ENCODE data around the gene PRR15L. TPM values are rescaled to one million over a fixed set of nuclear protein-coding genes. Genes with fewer than 3 reads are reported as not detected.

PRR15L gene
- total RNA-seq, 4 donors from 2014 or later = 0.49 TPM; not detected in 3

- no peak for TF ChIP-seq CTCF (IDR thresholded peaks at IDR 0.05; ENCODE audit: low read depth)
Measured at GRCh38 chr17:47915776-47916398, 41.8 kb downstream of the PRR15L start.

GRCh38 chr17:47914306-47914948 lies 43.3 kb downstream of the PRR15L start:
- TF ChIP-seq CTCF (IDR thresholded peaks at IDR 0.05; ENCODE audit: low read depth) = no peak

- TF ChIP-seq CTCF (IDR thresholded peaks at IDR 0.05; ENCODE audit: low read depth) = no peak
Measured at GRCh38 chr17:47913050-47913449, 44.6 kb downstream of the PRR15L start.

- no peak for TF ChIP-seq CTCF (IDR thresholded peaks at IDR 0.05; ENCODE audit: low read depth)
Measured at GRCh38 chr17:47907932-47908562, 49.6 kb downstream of the PRR15L start.

GRCh38 chr17:47906443-47906842 lies 51.2 kb downstream of the PRR15L start:
- TF ChIP-seq CTCF (IDR thresholded peaks at IDR 0.05; ENCODE audit: low read depth) = no peak

- TF ChIP-seq CTCF (IDR thresholded peaks at IDR 0.05; ENCODE audit: low read depth) = no peak
Measured at GRCh38 chr17:47905221-47905733, 52.4 kb downstream of the PRR15L start.

GRCh38 chr17:47902039-47902744 lies 55.5 kb downstream of the PRR15L start:
- no peak for TF ChIP-seq CTCF (IDR thresholded peaks at IDR 0.05; ENCODE audit: low read depth)

Data from subcutaneous adipose tissue (tissue), 4 donors.